K562 (cell line): ENCODE results near the gene FLCN.

ENCODE experiments used
- HOXB6 ChIP-seq: fragments of 250-450 bp; sonication (Bioruptor Pico); IDR thresholded peaks from 2 replicates; pipeline ENCODE4 v1.5.1; 2022; ENCODE audit warnings: mild to moderate bottlenecking, borderline replicate concordance
- NFE2L1 ChIP-seq: fragments of 450-650 bp; IDR thresholded peaks from 2 replicates; pipeline ENCODE4 v1.6.1; 2016; ENCODE audit warnings: missing genetic modification characterization, low read depth, mild to moderate bottlenecking, missing compliant biosample characterization, moderate library complexity, borderline replicate concordance
- SAFB ChIP-seq: fragments of 200-400 bp; formaldehyde crosslinking; IDR thresholded peaks from 2 replicates; pipeline ENCODE4 v1.6.1; 2017; ENCODE audit warnings: low read depth, low read length, borderline replicate concordance
- USF2 ChIP-seq: sonication (generic); formaldehyde crosslinking; IDR thresholded peaks from 2 replicates; pipeline ENCODE4 v1.5.0; 2020; ENCODE audit warnings: missing genetic modification reagents
- ZNF398 ChIP-seq: fragments of 250-450 bp; sonication (Bioruptor Pico); IDR thresholded peaks from 2 replicates; pipeline ENCODE4 v1.8.0; 2021; ENCODE audit warnings: moderate library complexity, mild to moderate bottlenecking, inconsistent platforms

DNA sequence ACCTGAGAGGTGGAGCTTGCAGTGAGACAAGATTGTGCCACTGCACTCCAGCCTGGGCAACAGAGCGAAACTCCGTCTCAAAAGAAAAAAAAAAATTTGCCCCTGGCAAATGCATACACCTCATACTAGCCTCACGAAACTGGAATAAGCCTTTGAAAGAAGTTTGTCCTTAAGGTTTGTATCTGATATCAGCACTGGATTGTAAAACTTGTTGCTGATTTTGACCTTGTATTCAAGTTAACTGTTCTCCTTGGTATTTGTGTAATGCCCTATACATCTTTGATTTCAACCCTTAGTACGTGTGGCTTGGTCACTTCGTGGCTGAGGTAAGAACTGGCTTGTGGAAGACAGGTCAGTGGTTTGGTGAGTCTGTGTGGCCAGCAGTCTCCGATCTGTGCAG is 6.2 kb upstream of the FLCN start:
- no peak for TF ChIP-seq USF2 (CRISPR knock-in tag)
- TF ChIP-seq HOXB6 = no peak
- no peak for TF ChIP-seq ZNF398 (CRISPR knock-in tag)
- TF ChIP-seq SAFB = no peak
- TF ChIP-seq NFE2L1 (tag) = no peak
